ENCODE results near the gene OCA2.
"Not testable (repeated sequence)": the region's sequence is repeated elsewhere in the genome, so short reads cannot be mapped to it uniquely, and the experiment has no call there.

The OCA2 gene

DNA sequence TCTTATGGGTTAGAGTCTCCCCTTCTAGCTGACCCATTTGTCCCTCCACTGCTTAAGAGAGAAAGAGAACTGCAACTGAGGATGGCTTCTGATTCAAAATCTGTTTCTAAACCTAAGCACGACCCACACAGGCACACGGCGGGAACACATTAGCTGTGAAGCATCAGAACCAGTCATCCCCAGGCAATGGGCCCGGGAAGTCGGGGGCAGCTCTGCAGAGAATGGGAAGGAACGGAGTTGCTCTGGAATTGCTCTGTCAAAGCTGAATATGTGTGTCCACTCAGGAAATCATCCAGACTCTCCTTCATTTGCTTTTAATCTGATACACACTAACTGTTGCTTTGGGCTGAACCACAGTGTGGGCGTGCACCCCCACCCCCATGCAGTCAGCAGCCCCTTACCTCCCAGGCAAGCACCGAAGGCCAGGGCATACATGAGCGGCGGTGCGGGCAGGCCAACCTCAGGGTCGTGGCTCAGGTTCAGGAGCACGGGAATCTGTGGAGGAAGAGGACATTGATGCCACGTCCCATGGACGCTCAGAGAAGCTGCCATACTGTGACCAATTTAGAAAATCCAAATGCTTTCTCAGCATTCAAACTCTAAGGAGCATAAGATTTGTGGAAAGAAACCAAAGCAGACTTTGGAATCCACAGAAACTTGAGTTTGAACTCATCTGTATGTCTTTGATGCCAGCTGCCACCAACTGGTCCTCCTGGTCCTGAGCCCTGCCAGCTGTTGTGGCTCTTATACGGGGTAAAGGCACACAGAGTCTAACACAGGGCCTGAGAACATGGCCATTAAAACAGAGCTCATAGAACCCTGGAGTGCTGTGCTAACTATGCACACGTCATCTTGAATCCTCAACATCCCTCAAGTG is 247.9 kb downstream of the OCA2 start:
- DNase-seq (ENCODE audit: low read depth in 2 of 2, low spot score in 1 of 2), result no peak

GRCh38 chr15:27850050-27850449 is 249.1 kb downstream of the OCA2 start:
- no peak for DNase-seq (ENCODE audit: low read depth in 2 of 2, low spot score in 1 of 2)

DNA sequence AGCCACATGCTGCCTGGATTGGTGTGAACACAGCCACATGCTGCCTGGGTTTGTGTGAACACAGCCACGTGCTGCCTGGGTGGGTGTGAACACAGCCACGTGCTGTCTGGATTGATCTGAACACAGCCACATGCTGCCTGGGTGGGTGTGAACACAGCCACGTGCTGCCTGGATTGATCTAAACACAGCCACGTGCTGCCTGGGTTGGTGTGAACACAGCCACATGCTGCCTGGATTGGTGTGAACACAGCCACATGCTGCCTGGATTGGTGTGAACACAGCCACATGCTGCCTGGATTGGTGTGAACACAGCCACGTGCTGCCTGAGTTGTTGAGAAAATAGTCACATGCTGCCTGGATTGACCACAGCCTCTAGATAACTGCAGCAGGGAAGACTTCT is 250.2 kb downstream of the OCA2 start:
- DNase-seq (ENCODE audit: low read depth in 2 of 2, low spot score in 1 of 2), result not testable (repeated sequence)

DNA sequence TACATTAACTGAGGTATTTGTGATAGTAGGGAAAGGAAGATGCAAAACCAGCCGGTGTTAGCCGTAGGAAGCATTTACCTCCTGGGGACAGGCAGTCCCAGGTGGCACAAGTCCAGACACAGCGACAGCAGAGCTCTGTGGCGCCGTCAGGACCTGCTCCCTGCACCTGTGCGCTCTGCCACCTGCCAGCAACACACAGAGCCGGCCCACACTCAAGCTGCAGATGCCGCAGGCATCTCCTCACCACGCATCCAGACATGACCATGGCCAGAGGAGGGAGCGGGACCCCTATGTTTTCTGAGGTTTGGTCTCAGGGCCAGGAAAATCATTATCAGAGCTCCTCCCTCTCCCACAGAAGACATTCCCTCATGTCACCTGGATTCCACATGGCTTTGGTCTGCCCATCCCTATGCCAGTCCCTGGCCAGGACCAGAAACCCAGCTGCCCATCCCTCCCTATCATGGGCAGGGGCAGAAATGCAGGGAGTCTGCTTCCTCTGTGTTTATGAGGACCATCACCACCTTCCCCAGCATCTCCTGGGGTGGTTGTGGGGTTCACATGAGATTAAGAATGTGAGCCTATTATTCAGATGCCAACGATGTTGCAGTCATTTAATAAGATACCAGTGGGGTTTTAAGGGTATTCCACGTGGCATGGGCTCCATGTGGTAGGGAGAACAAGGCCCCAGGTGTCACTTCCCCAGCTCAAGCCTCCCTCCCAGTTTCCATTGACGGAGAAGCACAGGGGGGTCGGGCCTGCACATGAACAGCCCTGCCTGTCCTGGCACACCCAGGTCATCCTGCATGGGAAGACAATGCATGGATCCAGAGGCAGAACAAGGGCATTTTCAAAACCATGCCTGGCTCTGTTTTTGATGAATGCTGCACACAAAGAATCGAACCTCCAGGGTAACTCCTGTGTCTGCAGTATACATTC is 251.1 kb downstream of the OCA2 start:
- no peak for DNase-seq (ENCODE audit: low read depth in 2 of 2, low spot score in 1 of 2)

DNA sequence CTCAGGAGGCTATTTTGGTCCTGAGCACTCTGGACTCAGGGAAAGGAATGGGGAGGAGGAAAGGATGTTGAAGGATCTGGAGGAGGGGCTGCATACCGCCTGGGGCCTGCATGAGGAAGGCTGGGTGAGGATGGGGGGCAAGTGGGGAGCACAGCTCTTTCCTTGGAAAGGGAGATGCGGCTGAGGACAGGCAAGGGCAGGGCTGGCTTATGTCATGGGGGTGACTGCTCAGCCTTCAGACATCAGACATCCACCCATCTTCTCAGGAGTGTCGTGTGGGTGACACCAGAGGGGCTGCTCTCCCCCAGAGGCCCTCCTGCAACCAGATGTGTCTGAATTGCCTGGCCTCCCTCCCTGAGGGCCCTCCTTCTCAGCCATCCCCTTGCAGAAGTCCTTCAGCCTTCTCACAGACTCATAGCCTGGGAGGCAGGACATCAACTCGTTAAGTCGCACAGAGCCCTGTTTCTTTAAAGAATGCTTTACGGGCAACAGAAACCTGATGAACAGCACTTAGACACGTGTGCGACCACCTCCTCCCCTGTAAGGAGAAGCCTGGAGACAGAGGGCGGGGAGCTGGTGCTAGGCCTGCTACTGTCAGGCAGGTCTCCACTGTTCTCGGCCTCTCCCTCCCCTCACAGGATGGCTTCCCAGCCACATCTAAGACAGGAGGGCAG is 252.3 kb downstream of the OCA2 start:
- DNase-seq (ENCODE audit: low read depth in 2 of 2, low spot score in 1 of 2), result no peak

- no peak for DNase-seq (ENCODE audit: low read depth in 2 of 2, low spot score in 1 of 2)
Observed at GRCh38 chr15:27845535-27846369, 253.4 kb downstream of the OCA2 start.

DNA sequence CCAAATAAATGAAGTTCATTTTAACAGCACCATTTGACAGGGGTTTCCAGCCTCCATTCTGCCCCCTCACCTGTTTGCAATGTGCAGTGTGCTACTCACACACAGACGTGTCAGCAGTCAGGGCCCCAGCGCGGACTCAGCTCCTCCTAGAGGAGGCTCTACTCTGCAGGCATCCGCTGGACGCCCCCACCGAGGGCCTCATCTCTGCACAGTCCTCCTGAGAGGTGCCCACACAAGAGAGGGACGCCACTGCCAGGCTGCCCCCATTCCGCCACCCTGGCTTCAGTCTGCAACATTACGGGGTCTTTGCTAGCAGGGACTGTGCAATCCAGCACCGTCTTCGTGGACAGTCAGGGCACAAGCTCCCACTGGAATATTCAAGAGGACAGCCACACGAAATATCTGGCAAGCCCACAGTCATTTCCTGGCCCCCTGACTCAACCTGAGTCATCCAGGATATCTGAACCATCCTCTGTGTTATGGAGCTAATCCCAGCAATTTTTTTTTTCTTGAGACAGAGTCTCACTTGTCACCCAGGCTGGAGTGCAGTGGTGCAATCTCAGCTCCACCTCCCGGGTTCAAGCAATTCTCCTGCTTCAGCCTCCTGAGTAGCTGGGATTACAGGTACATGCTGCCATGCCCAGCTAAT is 255.0 kb downstream of the OCA2 start:
- DNase-seq (ENCODE audit: low read depth in 2 of 2, low spot score in 1 of 2), result no peak

GRCh38 chr15:27843146-27843545 is 256.0 kb downstream of the OCA2 start:
- DNase-seq (ENCODE audit: low read depth in 2 of 2, low spot score in 1 of 2), result no peak

GRCh38 chr15:27842526-27842925 is 256.6 kb downstream of the OCA2 start:
- DNase-seq (ENCODE audit: low read depth in 2 of 2, low spot score in 1 of 2), result no peak

DNA sequence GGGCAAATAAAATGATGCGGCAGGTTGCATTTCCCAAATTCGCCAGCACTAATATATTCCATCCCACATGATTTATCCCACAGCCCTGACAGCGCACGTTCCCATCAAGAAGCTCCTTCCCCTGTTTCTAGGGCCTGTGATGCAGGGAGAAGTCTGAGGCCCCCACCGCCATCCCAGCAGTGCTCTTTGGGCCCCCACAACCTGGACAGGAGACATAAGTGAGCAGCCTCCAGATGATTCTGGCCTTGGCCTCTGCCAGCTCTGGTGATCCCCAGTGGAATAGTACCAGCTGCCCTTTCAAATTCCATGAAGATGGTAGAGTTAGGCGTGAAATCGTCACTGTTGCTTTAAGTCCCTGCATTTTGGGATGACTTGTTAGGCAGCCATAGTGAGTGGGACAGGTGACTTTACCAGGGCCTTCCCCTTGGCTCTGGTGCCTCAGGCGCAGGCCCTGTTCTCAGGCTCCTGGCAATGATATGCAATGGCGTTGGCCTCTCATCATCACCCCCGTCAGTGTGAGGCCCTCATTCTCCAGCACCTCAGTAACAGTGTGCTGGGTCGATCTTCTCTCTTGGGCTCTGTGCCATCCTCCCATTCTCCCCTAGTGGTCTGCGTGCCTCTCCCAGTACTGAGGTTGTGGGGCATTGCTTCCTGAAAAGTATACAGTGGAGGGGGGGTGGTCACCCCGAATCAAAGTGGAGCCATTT is 263.7 kb downstream of the OCA2 start:
- no peak for DNase-seq (ENCODE audit: low read depth in 2 of 2, low spot score in 1 of 2)

GRCh38 chr15:27834684-27835083 is 264.4 kb downstream of the OCA2 start:
- no peak for DNase-seq (ENCODE audit: low read depth in 2 of 2, low spot score in 1 of 2)

- DNase-seq (ENCODE audit: low read depth in 2 of 2, low spot score in 1 of 2), result no peak
Observed at GRCh38 chr15:27833974-27834373, 265.1 kb downstream of the OCA2 start.

DNA sequence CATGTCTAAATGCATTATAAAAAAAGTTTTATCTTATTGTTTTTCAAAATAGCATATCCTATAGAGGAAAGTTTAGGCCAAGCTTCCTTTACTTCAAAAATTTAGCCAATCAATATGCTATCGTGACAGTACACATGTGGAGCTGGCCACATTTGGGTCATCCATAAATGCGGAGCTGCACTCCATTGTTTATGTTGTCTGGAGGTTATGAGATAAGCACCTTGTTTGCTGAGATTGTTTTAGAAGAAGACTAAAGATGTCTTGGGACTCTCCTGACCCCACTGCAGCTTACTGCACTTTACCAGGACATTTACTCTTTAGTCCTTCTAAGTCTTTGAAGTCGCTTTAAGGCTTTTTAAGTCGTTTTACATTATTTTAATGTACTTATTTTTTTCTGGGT is 265.9 kb downstream of the OCA2 start:
- no peak for DNase-seq (ENCODE audit: low read depth in 2 of 2, low spot score in 1 of 2)

DNA sequence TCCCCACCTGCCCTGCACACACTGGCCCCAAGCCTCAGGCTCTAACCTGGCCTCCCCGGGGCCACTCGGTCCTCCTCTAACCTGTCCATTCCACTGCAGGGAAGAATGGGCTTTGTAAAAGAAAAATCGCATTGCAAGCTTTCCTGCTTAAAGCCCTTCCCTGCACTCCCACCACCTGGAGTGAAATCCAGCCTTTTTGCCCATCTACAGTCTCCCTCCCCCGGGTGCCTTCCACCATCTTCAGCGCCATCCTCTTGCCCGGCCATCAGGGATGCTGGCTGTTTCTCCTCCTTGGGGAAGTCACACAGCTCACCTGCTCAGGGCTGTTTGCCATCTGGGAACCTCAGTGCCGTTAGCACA is 266.9 kb downstream of the OCA2 start:
- no peak for DNase-seq (ENCODE audit: low read depth in 2 of 2, low spot score in 1 of 2)

DNA sequence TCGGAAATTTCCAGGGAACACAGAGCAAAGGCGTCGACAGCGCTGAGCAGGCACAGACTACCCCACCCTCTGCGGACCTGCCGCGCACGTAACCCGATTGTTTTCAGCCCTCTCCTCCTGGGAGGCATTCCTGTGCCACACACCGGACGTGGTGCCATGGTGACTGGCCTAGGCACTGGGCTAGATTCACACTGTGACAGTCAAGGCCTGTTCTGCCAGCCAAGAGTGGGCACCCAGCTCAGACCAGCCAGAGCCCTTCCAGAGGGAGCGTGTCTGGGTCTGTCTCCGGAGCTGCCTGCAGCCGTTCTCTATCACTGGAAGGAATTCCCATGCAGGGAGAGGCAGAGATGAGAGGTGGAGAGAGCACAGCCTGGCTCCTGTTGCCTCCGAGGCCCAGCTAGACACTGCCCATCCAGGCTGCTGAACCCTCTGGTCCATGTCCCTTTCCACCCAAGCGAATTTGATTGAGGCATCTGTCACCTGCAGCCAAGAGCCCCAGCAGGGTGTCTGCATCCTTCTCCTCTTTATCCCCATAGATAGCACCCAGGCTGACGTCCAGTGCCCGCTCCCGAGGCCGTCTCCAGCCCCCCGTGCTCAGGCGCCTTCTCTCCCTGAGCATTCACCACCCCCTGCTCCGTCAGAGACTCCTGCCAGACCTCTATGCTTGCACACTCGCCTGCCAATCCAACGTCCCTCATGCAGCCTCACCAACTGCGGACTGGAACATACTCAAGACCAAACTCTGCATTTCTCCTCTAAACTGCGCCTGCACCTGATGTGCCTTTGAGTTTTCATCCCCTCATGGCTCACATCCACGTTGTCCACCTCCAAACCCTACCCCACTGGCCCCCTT is 267.5 kb downstream of the OCA2 start:
- DNase-seq (ENCODE audit: low read depth in 2 of 2, low spot score in 1 of 2), result no peak

GRCh38 chr15:27828746-27829145 is 270.4 kb downstream of the OCA2 start:
- no peak for DNase-seq (ENCODE audit: low read depth in 2 of 2, low spot score in 1 of 2)

- DNase-seq (ENCODE audit: low read depth in 2 of 2, low spot score in 1 of 2), result no peak
Observed at GRCh38 chr15:27826902-27827714, 272.0 kb downstream of the OCA2 start.

DNA sequence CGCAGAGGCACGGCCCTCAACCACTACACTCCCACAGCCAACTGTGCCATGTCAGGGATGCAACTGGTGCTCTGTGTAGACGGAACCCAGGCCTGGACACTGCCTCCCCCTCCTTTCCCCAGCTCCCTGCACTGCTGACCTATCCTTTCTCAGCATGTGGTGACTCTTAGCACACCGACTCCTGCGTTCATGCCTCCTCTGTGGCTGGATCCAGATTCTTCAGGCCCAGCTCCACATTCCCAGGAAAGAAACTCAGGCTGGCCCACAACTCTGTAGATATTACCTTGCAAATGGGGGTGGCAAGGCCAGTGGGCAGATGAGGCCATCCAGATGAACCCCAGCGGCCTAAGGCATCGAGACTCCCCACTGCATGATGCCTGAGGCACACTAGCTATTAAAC is 272.7 kb downstream of the OCA2 start:
- DNase-seq (ENCODE audit: low read depth in 2 of 2, low spot score in 1 of 2), result no peak

All from stimulated activated CD8-positive, alpha-beta memory T cell treated with anti-CD3 and anti-CD28 coated beads, Interleukin-4, amount 100 ng/mL, for 4 hours (primary cell).